OCI-LY1 (cell line): ENCODE results near the gene BABAM2.

Experiments used
- H2AFZ ChIP-seq: fragments of 200-600 bp; sonication (generic), shearing (Covaris generic); 2 replicates; pipeline ENCODE4 v1.6.0; 2014; ENCODE audit warnings: antibody characterized with exemption, mild to moderate bottlenecking, low read length
- H3F3A ChIP-seq: fragments of 200-600 bp; sonication (generic), shearing (Covaris generic); 2 replicates; pipeline ENCODE4 v1.6.0; 2014; ENCODE audit warnings: mild to moderate bottlenecking, antibody characterized with exemption, low read length, moderate library complexity; ENCODE audit not compliant: insufficient read depth
- H3K27ac ChIP-seq: fragments of 200-600 bp; sonication (generic); 2 replicates; pipeline ENCODE4 v1.5.1; 2014; ENCODE audit warnings: low read length, mixed run types, mild to moderate bottlenecking, low read depth; ENCODE audit not compliant: poor library complexity, severe bottlenecking
- H3K27me3 ChIP-seq: fragments of 200-600 bp; sonication (generic); 2 replicates; pipeline ENCODE4 v1.6.0; 2014; ENCODE audit warnings: antibody characterized with exemption, mild to moderate bottlenecking, low read length, moderate library complexity; ENCODE audit not compliant: insufficient read depth
- H3K36me3 ChIP-seq: fragments of 200-600 bp; sonication (generic); 2 replicates; pipeline ENCODE4 v1.6.1; 2014; ENCODE audit warnings: mild to moderate bottlenecking, antibody characterized with exemption, low read length, moderate library complexity, mixed read lengths; ENCODE audit not compliant: insufficient read depth
- H3K4me1 ChIP-seq: fragments of 200-600 bp; sonication (generic); 2 replicates; pipeline ENCODE4 v1.5.1; 2014; ENCODE audit warnings: mild to moderate bottlenecking, low read length, moderate library complexity; ENCODE audit not compliant: insufficient read depth, severe bottlenecking
- H3K4me2 ChIP-seq: fragments of 200-600 bp; sonication (generic), shearing (Covaris generic); 2 replicates; pipeline ENCODE4 v1.6.1; 2014; ENCODE audit warnings: low read length
- H3K4me3 ChIP-seq: fragments of 200-600 bp; sonication (generic); 2 replicates; pipeline ENCODE4 v1.5.1; 2014; ENCODE audit warnings: low read length, low read depth, mild to moderate bottlenecking, mixed read lengths; ENCODE audit not compliant: poor library complexity, severe bottlenecking
- H3K79me2 ChIP-seq: fragments of 200-600 bp; shearing (Covaris generic); 2 replicates; pipeline ENCODE4 v1.6.1; 2016; ENCODE audit warnings: mixed run types, low read length, mixed read lengths; ENCODE audit not compliant: insufficient read depth
- H3K9ac ChIP-seq: fragments of 200-600 bp; sonication (generic), shearing (Covaris generic); 2 replicates; pipeline ENCODE4 v1.6.1; 2014; ENCODE audit warnings: mild to moderate bottlenecking, low read length, mixed read lengths
- H3K9me2 ChIP-seq: fragments of 200-600 bp; sonication (generic), shearing (Covaris generic); 2 replicates; pipeline ENCODE4 v1.6.1; 2014; ENCODE audit warnings: low read depth, mild to moderate bottlenecking, low read length, mixed read lengths
- H3K9me3 ChIP-seq: fragments of 200-600 bp; shearing (Covaris generic); 2 replicates; pipeline ENCODE4 v1.6.1; 2014; ENCODE audit warnings: low read length, mixed read lengths
- H4K20me1 ChIP-seq: fragments of 200-600 bp; sonication (generic), shearing (Covaris generic); 2 replicates; pipeline ENCODE4 v1.6.0; 2016; ENCODE audit warnings: mild to moderate bottlenecking, low read length; ENCODE audit not compliant: insufficient read depth
- CTCF ChIP-seq: fragments of 200-600 bp; sonication (generic), shearing (Covaris generic); IDR thresholded peaks from 2 replicates; pipeline ENCODE4 v1.5.1; 2017; ENCODE audit warnings: mild to moderate bottlenecking, antibody characterized with exemption, low read length, moderate library complexity, mixed read lengths
- EZH2 ChIP-seq: fragments of 200-600 bp; sonication (generic), shearing (Covaris generic); IDR thresholded peaks from 2 replicates; pipeline ENCODE4 v1.8.0; 2017; ENCODE audit warnings: borderline replicate concordance, mixed run types, mild to moderate bottlenecking, antibody characterized with exemption, low read length, moderate library complexity, mixed read lengths

The BABAM2 gene

GRCh38 chr2:27964067-27964466, 73.5 kb downstream of the BABAM2 start:
- Histone ChIP-seq H3K4me3 (no peak overlapping the region), H3K9ac (no peak overlapping the region), H3K4me1 (no peaks in the 10 kb centered on the region), H3K4me2 (no peak overlapping the region), H3K27me3 (no peaks in the 10 kb centered on the region), H3K9me3 (no peaks in the 10 kb centered on the region; the same call in 1 of the 2 replicates), H2AFZ (no peak overlapping the region), H3K79me2 (no peaks in the 10 kb centered on the region), H3K36me3 (no peaks in the 10 kb centered on the region; the same call in 1 of the 2 replicates), H3K9me2 (no peaks in the 10 kb centered on the region), H3F3A (no peaks in the 10 kb centered on the region), H4K20me1 (no peaks in the 10 kb centered on the region), H3K27ac (no peak overlapping the region)
- TF ChIP-seq CTCF (no peak), EZH2 (no peak)

GRCh38 chr2:27965841-27966240, 75.3 kb downstream of the BABAM2 start:
- H3K4me3 ChIP-seq: no peak overlapping the region
- H3K27ac ChIP-seq: no peak overlapping the region
- no peak overlapping the region for H3K4me2 ChIP-seq
- H4K20me1 ChIP-seq: no peaks in the 10 kb centered on the region
- H3K9me3 ChIP-seq: no peaks in the 10 kb centered on the region; the same call in 1 of the 2 replicates
- no peaks in the 10 kb centered on the region for H3K4me1 ChIP-seq
- H3K36me3 ChIP-seq: no peaks in the 10 kb centered on the region; the same call in 1 of the 2 replicates
- no peak for TF ChIP-seq CTCF
- TF ChIP-seq EZH2: no peak
- no peaks in the 10 kb centered on the region for H3K79me2 ChIP-seq
- no peaks in the 10 kb centered on the region for H3K9me2 ChIP-seq
- H3K27me3 ChIP-seq: no peaks in the 10 kb centered on the region
- H3F3A ChIP-seq: no peaks in the 10 kb centered on the region
- H2AFZ ChIP-seq: no peak overlapping the region
- no peak overlapping the region for H3K9ac ChIP-seq

GRCh38 chr2:27966466-27966865, 75.9 kb downstream of the BABAM2 start:
- no peak overlapping the region for H3K27ac ChIP-seq
- no peaks in the 10 kb centered on the region for H3K79me2 ChIP-seq
- H4K20me1 ChIP-seq: no peaks in the 10 kb centered on the region
- H3K9me3 ChIP-seq: no peaks in the 10 kb centered on the region; the same call in 1 of the 2 replicates
- no peaks in the 10 kb centered on the region for H3K27me3 ChIP-seq
- H3F3A ChIP-seq: no peaks in the 10 kb centered on the region
- H3K4me1 ChIP-seq: no peaks in the 10 kb centered on the region
- H3K4me3 ChIP-seq: no peak overlapping the region
- no peak overlapping the region for H2AFZ ChIP-seq
- H3K36me3 ChIP-seq: no peaks in the 10 kb centered on the region; the same call in 1 of the 2 replicates
- no peak overlapping the region for H3K4me2 ChIP-seq
- H3K9me2 ChIP-seq: no peaks in the 10 kb centered on the region
- H3K9ac ChIP-seq: no peak overlapping the region
- no peak for TF ChIP-seq EZH2
- no peak for TF ChIP-seq CTCF
